Uterus (tissue), 4 donors: ENCODE data around the gene LTBP1. TPM values are rescaled to one million over a fixed set of nuclear protein-coding genes. Genes with fewer than 3 reads are reported as not detected.

Experiments
- DNase-seq, 2 donors: peaks; one replicate each; pipeline ENCODE4 v3.0.0-alpha.2; 2019 to 2020
- H3K27ac ChIP-seq, 2 donors: fragments of 200-600 bp; sonication (generic); 1 replicate in 1 of 2; 2 replicates in 1 of 2; pipeline ENCODE4 v1.5.1; 2016 to 2018
- H3K27me3 ChIP-seq, 2 donors: fragments of 200-600 bp; sonication (generic); one replicate each; pipeline ENCODE4 v1.5.1; 2018 to 2019; ENCODE audit warnings: control low read depth in 1 of 2
- H3K36me3 ChIP-seq, 2 donors: fragments of 200-600 bp; sonication (generic); one replicate each; pipeline ENCODE4 v1.5.1; 2019; ENCODE audit warnings: control low read depth in 1 of 2
- H3K4me1 ChIP-seq, 2 donors: fragments of 200-600 bp; sonication (generic); one replicate each; pipeline ENCODE4 v1.5.1; 2018 to 2019; ENCODE audit warnings: control low read depth in 1 of 2
- H3K4me3 ChIP-seq, 2 donors: fragments of 200-600 bp; sonication (generic); 1 replicate in 1 of 2; 2 replicates in 1 of 2; pipeline ENCODE4 v1.5.1; 2018 to 2019; ENCODE audit warnings: mild to moderate bottlenecking in 1 of 2
- H3K9me3 ChIP-seq, 2 donors: fragments of 200-600 bp; sonication (generic); one replicate each; pipeline ENCODE4 v1.5.1; 2019; ENCODE audit warnings: control low read depth in 1 of 2
- POLR2A ChIP-seq, 2 donors: fragments of 450-650 bp; IDR thresholded peaks; one replicate each; pipeline ENCODE4 v1.6.1; 2016; ENCODE audit warnings: antibody characterized with exemption in 2 of 2, mild to moderate bottlenecking in 1 of 2, moderate library complexity in 1 of 2
- intact Hi-C: fragments of 100-400 bp; cut with DNase I; formaldehyde crosslinking; loops from one replicate; pipeline ENCODE4 v1.15.1; 2023; ENCODE audit warnings: low total_unique reads
- total RNA-seq, 4 donors: library from RNA; depleted of rRNA in 3 of 4; stranded (reverse); fragments of >200 nt in 3 of 4; gene quantifications; one replicate each; pipeline versions ENCODE4 v1.1.0 to v1.2.4, GENCODE V29; 2014 to 2023
- TF ChIP-seq, protein P1 (sequence below), 4 experiments: fragments of 200-600 bp in 2 of 4; fragments of 450-650 bp in 2 of 4; sonication (generic) in 2 of 4; IDR thresholded peaks; one replicate each; pipeline ENCODE4 v1.5.1; 2016 to 2019; ENCODE audit warnings: antibody characterized with exemption in 4 of 4, mild to moderate bottlenecking in 2 of 4, moderate library complexity in 1 of 4
- donor health status: DM: yes; HTN: yes; CAD: no.

Gene LTBP1
- total RNA-seq, 4 donors from 2014 or later: 72.5 to 322 (median 92.2) TPM

DNA sequence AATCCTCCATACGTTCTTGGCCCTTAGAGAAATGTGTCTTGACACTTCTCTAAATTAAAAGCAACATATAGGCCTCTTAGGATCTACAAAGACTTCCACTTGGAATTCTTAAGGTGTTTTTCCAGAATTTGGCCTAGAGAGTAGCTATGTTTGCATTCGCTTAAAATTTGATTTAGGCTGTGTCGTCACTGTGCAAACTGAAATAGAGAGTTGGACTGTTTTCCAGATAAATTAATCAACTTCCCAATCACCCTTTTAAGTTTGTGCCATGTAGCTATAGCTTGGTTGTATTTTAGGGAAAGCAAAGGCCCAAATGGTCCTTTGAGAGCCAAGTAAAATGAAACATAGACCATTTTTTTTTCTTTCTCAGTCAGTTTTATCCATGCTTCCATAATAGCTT lies 401.1 kb downstream of the LTBP1 start:
- DNase-seq: no peak
- H3K27me3 ChIP-seq: no peaks in the 10 kb centered on the region
- no peak overlapping the region for H3K27ac ChIP-seq
- intact Hi-C loops: no loop called here
- no peaks in the 10 kb centered on the region for H3K9me3 ChIP-seq
- no peak overlapping the region for H3K4me3 ChIP-seq
- no peaks in the 10 kb centered on the region for H3K4me1 ChIP-seq
- TF ChIP-seq, protein P1, sequence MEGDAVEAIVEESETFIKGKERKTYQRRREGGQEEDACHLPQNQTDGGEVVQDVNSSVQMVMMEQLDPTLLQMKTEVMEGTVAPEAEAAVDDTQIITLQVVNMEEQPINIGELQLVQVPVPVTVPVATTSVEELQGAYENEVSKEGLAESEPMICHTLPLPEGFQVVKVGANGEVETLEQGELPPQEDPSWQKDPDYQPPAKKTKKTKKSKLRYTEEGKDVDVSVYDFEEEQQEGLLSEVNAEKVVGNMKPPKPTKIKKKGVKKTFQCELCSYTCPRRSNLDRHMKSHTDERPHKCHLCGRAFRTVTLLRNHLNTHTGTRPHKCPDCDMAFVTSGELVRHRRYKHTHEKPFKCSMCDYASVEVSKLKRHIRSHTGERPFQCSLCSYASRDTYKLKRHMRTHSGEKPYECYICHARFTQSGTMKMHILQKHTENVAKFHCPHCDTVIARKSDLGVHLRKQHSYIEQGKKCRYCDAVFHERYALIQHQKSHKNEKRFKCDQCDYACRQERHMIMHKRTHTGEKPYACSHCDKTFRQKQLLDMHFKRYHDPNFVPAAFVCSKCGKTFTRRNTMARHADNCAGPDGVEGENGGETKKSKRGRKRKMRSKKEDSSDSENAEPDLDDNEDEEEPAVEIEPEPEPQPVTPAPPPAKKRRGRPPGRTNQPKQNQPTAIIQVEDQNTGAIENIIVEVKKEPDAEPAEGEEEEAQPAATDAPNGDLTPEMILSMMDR (IDR thresholded peaks at IDR 0.05): no peak
- TF ChIP-seq POLR2A (IDR thresholded peaks at IDR 0.05): no peak
- H3K36me3 ChIP-seq: no peaks in the 10 kb centered on the region

DNA sequence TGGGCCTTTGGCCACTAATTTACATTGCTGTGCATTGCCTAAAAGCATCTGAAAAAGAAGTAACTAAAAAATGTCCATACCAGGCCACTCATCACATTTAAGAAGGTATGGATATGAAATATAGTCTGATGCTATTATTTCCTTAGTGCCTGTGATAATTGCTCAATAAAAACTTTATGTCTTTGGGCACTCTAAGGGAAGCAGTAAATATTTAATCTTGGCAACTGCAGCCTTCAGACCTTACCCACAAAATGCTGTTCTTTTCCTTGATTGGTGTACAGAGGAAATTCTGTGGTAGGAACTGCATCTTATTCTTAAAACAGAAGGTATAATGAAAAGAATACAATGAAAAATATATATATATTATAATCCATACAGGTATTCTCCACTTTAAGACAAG lies 403.9 kb downstream of the LTBP1 start:
- Histone ChIP-seq H3K27ac (no peak overlapping the region), H3K4me3 (no peak overlapping the region), H3K36me3 (no peaks in the 10 kb centered on the region), H3K4me1 (no peaks in the 10 kb centered on the region), H3K9me3 (no peaks in the 10 kb centered on the region), H3K27me3 (no peaks in the 10 kb centered on the region)
- intact Hi-C loops: no loop called here
- TF ChIP-seq, protein P1 (IDR thresholded peaks at IDR 0.05): no peak
- TF ChIP-seq POLR2A (IDR thresholded peaks at IDR 0.05): no peak
- no peak for DNase-seq

- DNase-seq: no peak
- H3K27ac ChIP-seq: no peak overlapping the region
- no peaks in the 10 kb centered on the region for H3K4me1 ChIP-seq
- H3K9me3 ChIP-seq: no peaks in the 10 kb centered on the region
- intact Hi-C loops: no loop called here
- H3K36me3 ChIP-seq: no peaks in the 10 kb centered on the region
- no peaks in the 10 kb centered on the region for H3K27me3 ChIP-seq
- TF ChIP-seq, protein P1 (IDR thresholded peaks at IDR 0.05): no peak
- TF ChIP-seq POLR2A (IDR thresholded peaks at IDR 0.05): no peak
- no peak overlapping the region for H3K4me3 ChIP-seq
These were observed 405.0 kb downstream of the LTBP1 start for GRCh38 chr2:33351781-33352180.

DNA sequence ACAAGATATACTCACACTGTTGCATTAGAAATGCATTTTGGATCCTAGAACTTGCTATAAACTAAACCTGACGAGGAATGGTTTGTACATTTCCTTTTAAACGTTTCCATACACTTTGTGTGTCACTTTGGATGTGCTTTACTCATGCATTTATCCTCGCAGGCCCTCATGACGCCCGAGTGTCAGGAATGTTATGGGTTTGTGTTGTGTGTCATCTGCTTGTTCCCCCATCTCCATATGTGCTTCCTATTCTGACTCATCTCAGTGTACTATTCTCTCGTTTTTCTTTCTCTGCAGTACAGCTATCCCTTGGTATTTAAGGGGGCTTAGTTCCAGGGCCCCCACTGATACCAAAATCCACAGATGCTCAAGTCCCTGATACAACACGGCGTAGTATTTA lies 408.2 kb downstream of the LTBP1 start:
- Histone ChIP-seq H3K4me3 (no peak overlapping the region), H3K4me1 (no peaks in the 10 kb centered on the region), H3K9me3 (no peaks in the 10 kb centered on the region), H3K27me3 (no peaks in the 10 kb centered on the region), H3K27ac (no peak overlapping the region), H3K36me3 (no peaks in the 10 kb centered on the region)
- TF ChIP-seq, protein P1 (IDR thresholded peaks at IDR 0.05): no peak
- no peak for TF ChIP-seq POLR2A (IDR thresholded peaks at IDR 0.05)
- DNase-seq: no peak
- intact Hi-C loops: no loop called here

- H3K27ac ChIP-seq: no peak overlapping the region
- no peak for DNase-seq
- no peaks in the 10 kb centered on the region for H3K9me3 ChIP-seq
- H3K27me3 ChIP-seq: no peaks in the 10 kb centered on the region
- no peaks in the 10 kb centered on the region for H3K4me1 ChIP-seq
- no peaks in the 10 kb centered on the region for H3K36me3 ChIP-seq
- intact Hi-C loops: no loop called here
- TF ChIP-seq, protein P1 (IDR thresholded peaks at IDR 0.05): no peak
- no peak for TF ChIP-seq POLR2A (IDR thresholded peaks at IDR 0.05)
- no peak overlapping the region for H3K4me3 ChIP-seq
These were observed 412.1 kb downstream of the LTBP1 start for GRCh38 chr2:33358878-33359277.
